H1 (cell line): ENCODE measurements around the gene ARCN1. TPM values are rescaled to one million over a fixed set of nuclear protein-coding genes. Genes with fewer than 3 reads are reported as not detected.

ENCODE experiments used
- CTCF ChIA-PET: fragments of 300-600 bp; sonication (Branson Sonifier 250); formaldehyde crosslinking; loops from one replicate; lab custom pipeline; 2021; ENCODE audit not compliant: partially characterized antibody; lab: Charles Lee
- POLR2A ChIA-PET: fragments of 300-600 bp; sonication (Branson Sonifier 250); formaldehyde crosslinking; loops from one replicate; lab custom pipeline; 2021; ENCODE audit warnings: inconsistent platforms; ENCODE audit not compliant: partially characterized antibody; lab: Charles Lee
- DNase-seq, 2 experiments: peaks; one replicate each; pipeline versions ENCODE4 v3.0.0 to v3.0.0-alpha.2; 2010 to 2022; ENCODE audit warnings: low spot score in 2 of 2, low read depth in 1 of 2, mixed read lengths in 1 of 2
- FAIRE-seq: peaks from 2 replicates; lab custom pipeline; 2011; peaks lifted over from hg19 to GRCh38; lab: Jason Lieb, UNC
- H2AFZ ChIP-seq: 2 replicates; pipeline ENCODE4 v1.8.1; 2012; ENCODE audit warnings: low read length, inconsistent platforms
- H2AK5ac ChIP-seq: 2 replicates; pipeline ENCODE4 v1.6.1; 2013; ENCODE audit warnings: low read depth, low read length
- H2BK120ac ChIP-seq: replicated peaks from 2 replicates; pipeline ENCODE3; 2013; ENCODE audit warnings: low read depth, low read length, inconsistent platforms
- H2BK12ac ChIP-seq: 2 replicates; pipeline ENCODE4 v1.6.1; 2013; ENCODE audit warnings: low read depth, low read length
- H2BK15ac ChIP-seq: 2 replicates; pipeline ENCODE4 v1.6.1; 2013; ENCODE audit warnings: low read length
- H2BK20ac ChIP-seq: 2 replicates; pipeline ENCODE4 v1.6.1; 2013; ENCODE audit warnings: low read length
- H2BK5ac ChIP-seq: 2 replicates; pipeline ENCODE4 v1.6.1; 2013; ENCODE audit warnings: low read depth, low read length
- H3K14ac ChIP-seq: 2 replicates; pipeline ENCODE4 v1.6.1; 2013; ENCODE audit warnings: inconsistent platforms; ENCODE audit not compliant: insufficient read length
- H3K18ac ChIP-seq: 2 replicates; pipeline ENCODE4 v1.6.1; 2013; ENCODE audit warnings: low read length; ENCODE audit errors: extremely low read depth
- H3K23ac ChIP-seq: 2 replicates; pipeline ENCODE4 v1.6.1; 2013; ENCODE audit warnings: inconsistent platforms; ENCODE audit not compliant: insufficient read length
- H3K23me2 ChIP-seq: 2 replicates; pipeline ENCODE4 v1.6.1; 2013; ENCODE audit warnings: low read depth, low read length
- H3K27ac ChIP-seq: 2 replicates; pipeline ENCODE4 v1.6.1; 2011; ENCODE audit warnings: low read depth, low read length, inconsistent platforms
- H3K27me3 ChIP-seq, 4 experiments: replicated peaks in 1 of 4; 1 replicate in 1 of 4; 2 replicates in 3 of 4; pipeline versions ENCODE4 v1.6.1 to v1.8.1; 2011 to 2013; ENCODE audit warnings: low read length in 3 of 4, mild to moderate bottlenecking in 3 of 4, inconsistent platforms in 2 of 4, mixed read lengths in 2 of 4, moderate library complexity in 1 of 4; ENCODE audit not compliant: control insufficient read depth in 3 of 4, insufficient read depth in 3 of 4; ENCODE audit errors: extremely low read depth in 1 of 4
- H3K36me3 ChIP-seq, 4 experiments: 2 replicates each; pipeline versions ENCODE4 v1.6.1 to v1.8.1; 2011 to 2013; ENCODE audit warnings: mild to moderate bottlenecking in 4 of 4, low read length in 3 of 4, moderate library complexity in 2 of 4, control low read depth in 1 of 4, inconsistent platforms in 1 of 4; ENCODE audit not compliant: insufficient read depth in 4 of 4, control insufficient read depth in 2 of 4
- H3K4ac ChIP-seq: replicated peaks from 2 replicates; pipeline ENCODE3; 2013; ENCODE audit warnings: low read length, low read depth, mixed read lengths, inconsistent platforms; ENCODE audit not compliant: insufficient read length
- H3K4me1 ChIP-seq, 4 experiments: replicated peaks in 1 of 4; 1 replicate in 1 of 4; 2 replicates in 3 of 4; pipeline versions ENCODE4 v1.6.1 to v1.8.1; 2011 to 2013; ENCODE audit warnings: low read length in 3 of 4, inconsistent platforms in 2 of 4, mixed read lengths in 1 of 4; ENCODE audit not compliant: insufficient read depth in 4 of 4, control insufficient read depth in 3 of 4
- H3K4me2 ChIP-seq, 2 experiments: 2 replicates each; pipeline versions ENCODE4 v1.6.1 to v1.8.1; 2011 to 2013; ENCODE audit warnings: low read depth in 2 of 2, low read length in 2 of 2, control low read depth in 1 of 2, inconsistent platforms in 1 of 2, mild to moderate bottlenecking in 1 of 2; ENCODE audit not compliant: insufficient read depth in 1 of 2
- H3K4me3 ChIP-seq, 4 experiments: fragments of 200-600, 300-600 bp in 1 of 4; sonication (generic), shearing (Covaris generic), sonication (Bioruptor Twin) in 1 of 4; 2 replicates each; pipeline versions ENCODE4 v1.5.1 to v1.8.1; 2011 to 2016; ENCODE audit warnings: low read length in 4 of 4, low read depth in 3 of 4, control low read depth in 2 of 4, inconsistent platforms in 2 of 4, mild to moderate bottlenecking in 2 of 4, mixed read lengths in 1 of 4, moderate library complexity in 1 of 4; ENCODE audit not compliant: insufficient read depth in 2 of 4; ENCODE audit errors: extremely low read depth in 1 of 4
- H3K56ac ChIP-seq: replicated peaks from 2 replicates; pipeline ENCODE3; 2013; ENCODE audit warnings: low read depth, mild to moderate bottlenecking, mixed read lengths, low read length, inconsistent platforms; ENCODE audit not compliant: insufficient read length
- H3K79me1 ChIP-seq: 2 replicates; pipeline ENCODE4 v1.6.1; 2013; ENCODE audit warnings: low read depth, low read length, control low read depth
- H3K79me2 ChIP-seq, 2 experiments: 2 replicates each; pipeline versions ENCODE4 v1.6.1 to v1.8.1; 2012 to 2013; ENCODE audit warnings: low read length in 2 of 2, mild to moderate bottlenecking in 2 of 2, inconsistent platforms in 1 of 2; ENCODE audit not compliant: insufficient read depth in 2 of 2, control insufficient read depth in 1 of 2
- H3K9ac ChIP-seq, 4 experiments: replicated peaks in 1 of 4; 1 replicate in 1 of 4; 2 replicates in 3 of 4; pipeline versions ENCODE4 v1.6.1 to v1.8.1; 2011 to 2013; ENCODE audit warnings: low read depth in 3 of 4, low read length in 3 of 4, control low read depth in 2 of 4, mild to moderate bottlenecking in 2 of 4, moderate library complexity in 2 of 4, inconsistent platforms in 1 of 4; ENCODE audit errors: extremely low read depth in 1 of 4
- H3K9me3 ChIP-seq, 2 experiments: 2 replicates each; pipeline versions ENCODE4 v1.6.1 to v1.8.1; 2012 to 2013; ENCODE audit warnings: mild to moderate bottlenecking in 2 of 2, moderate library complexity in 2 of 2, control low read depth in 1 of 2, inconsistent platforms in 1 of 2, low read depth in 1 of 2, low read length in 1 of 2, mixed read lengths in 1 of 2; ENCODE audit not compliant: insufficient read depth in 2 of 2
- H4K20me1 ChIP-seq, 2 experiments: replicated peaks in 1 of 2; 2 replicates each; pipeline versions ENCODE3 to v1.8.1; 2011 to 2013; ENCODE audit warnings: inconsistent platforms in 2 of 2, low read length in 2 of 2, mild to moderate bottlenecking in 1 of 2; ENCODE audit not compliant: insufficient read depth in 2 of 2, control insufficient read depth in 1 of 2
- H4K5ac ChIP-seq: 2 replicates; pipeline ENCODE4 v1.6.1; 2013; ENCODE audit warnings: low read length, low read depth, mixed read lengths, inconsistent platforms; ENCODE audit not compliant: insufficient read length
- H4K8ac ChIP-seq: 2 replicates; pipeline ENCODE4 v1.8.0; 2013; ENCODE audit warnings: mild to moderate bottlenecking, moderate library complexity, low read length, inconsistent platforms; ENCODE audit not compliant: insufficient read depth; ENCODE audit errors: extremely low read depth
- H4K91ac ChIP-seq: replicated peaks from 2 replicates; pipeline ENCODE3; 2013; ENCODE audit warnings: low read length, mixed read lengths, inconsistent platforms; ENCODE audit not compliant: insufficient read length
- BCL11A ChIP-seq, 2 experiments: IDR thresholded peaks; one replicate each; pipeline ENCODE4 v1.6.1; 2011; ENCODE audit warnings: low read depth in 2 of 2, low read length in 2 of 2, mild to moderate bottlenecking in 2 of 2
- GABPA ChIP-seq: IDR thresholded peaks from 2 replicates; pipeline ENCODE4 v1.6.1; 2011; ENCODE audit warnings: mild to moderate bottlenecking, low read length, moderate library complexity, borderline replicate concordance; ENCODE audit not compliant: insufficient read depth
- HDAC2 ChIP-seq, 2 experiments: fragments of 300-600 bp in 1 of 2; sonication (generic) in 1 of 2; IDR thresholded peaks; 2 replicates each; pipeline ENCODE4 v1.6.1; 2011 to 2012; ENCODE audit warnings: low read depth in 2 of 2, low read length in 2 of 2, mild to moderate bottlenecking in 2 of 2, moderate library complexity in 2 of 2, borderline replicate concordance in 1 of 2, inconsistent platforms in 1 of 2
- JUN ChIP-seq: IDR thresholded peaks from 2 replicates; pipeline ENCODE4 v1.6.1; 2011; ENCODE audit warnings: low read depth, mild to moderate bottlenecking, improper control_type of control experiment, low read length
- POLR2AphosphoS5 ChIP-seq: IDR thresholded peaks from 2 replicates; pipeline ENCODE4 v1.6.1; 2011; ENCODE audit warnings: low read depth, low read length
- SP1 ChIP-seq: IDR thresholded peaks from 2 replicates; pipeline ENCODE4 v1.6.1; 2011; ENCODE audit warnings: low read depth, low read length
- ZNF274 ChIP-seq: IDR thresholded peaks from 2 replicates; pipeline ENCODE4 v1.7.0; 2012; ENCODE audit warnings: low read length, borderline replicate concordance; ENCODE audit errors: extremely low read depth
- WGBS, 2 experiments: shearing (Covaris generic) in 1 of 2; methylation state at CpG; one replicate each; pipeline versions ENCODE4 v1.1.6 to v1.1.7; 2013 to 2015; ENCODE audit warnings: low lambda C conversion rate in 2 of 2, mixed read lengths in 2 of 2, inconsistent platforms in 1 of 2, low coverage in 1 of 2, missing lambda C conversion rate in 1 of 2; ENCODE audit not compliant: insufficient replicate concordance in 2 of 2, insufficient coverage in 1 of 2, insufficient read length in 1 of 2; ENCODE audit errors: extremely low coverage in 1 of 2, missing lambda C conversion rate in 1 of 2; 5-methylcytosine and 5-hydroxymethylcytosine counted together
- polyA plus RNA-seq, 7 experiments: library from polyadenylated mRNA; depleted of rRNA in 3 of 7; stranded (reverse) in 5 of 7; unstranded in 2 of 7; fragments of >200 nt in 5 of 7; fragments of 200-250 nt in 2 of 7; gene quantifications; 1 replicate in 5 of 7; 2 replicates in 1 of 7; 4 replicates in 1 of 7; pipeline versions ENCODE4 v1.2.1 to v1.2.3, GENCODE V29; 2011 to 2013; ENCODE audit warnings: missing spikeins in 2 of 7, mixed read lengths in 2 of 7
- total RNA-seq: library from RNA; stranded (reverse); fragmentation: NEBNext Ultra II Directional; extraction: Animal tissue kit (Norgen Biotek cat#: 25700); gene quantifications from 2 replicates; pipeline ENCODE4 v1.2.1, GENCODE V29; 2021

The ARCN1 gene
- total and polyA plus RNA-seq, 2 of the 8 experiments (the other 6 are each of a cell fraction or from before 2014, with no cell fraction given), result 132 to 146 TPM

- CTCF ChIA-PET, result interaction anchor here (0.6 to 1.4 kb wide), 4 partner anchors 8 to 1313 kb away, joined by 3 to 4 read pairs (median 3); no protein-coding TSS in a partner anchor
- POLR2A ChIA-PET, result interaction anchor here (1.2 to 2.1 kb wide), 4 partner anchors 10 to 114 kb away, joined by 3 to 7 read pairs (median 4); partner anchors contain the start of gene ARCN1
- Histone ChIP-seq H3K27me3 (no peaks in the 10 kb centered on the region; a peak in 2 of 7 replicates), H2BK120ac (no peak overlapping the region), H4K5ac (no peak overlapping the region), H2BK5ac (no peak overlapping the region), H3K79me1 (peaks cover 5% of the 10 kb centered on the region; the same call in 1 of the 2 replicates), H4K91ac (no peak overlapping the region), H3K4ac (no peak overlapping the region), H3K9me3 (no peaks in the 10 kb centered on the region), H3K4me2 (peak overlapping the region; percentile 72 to 97; a peak in 3 of 4 replicates), H3K27ac (no peak overlapping the region), H3K18ac (no peak overlapping the region), H3K9ac (no peak overlapping the region), H3K79me2 (no peaks in the 10 kb centered on the region), H2BK12ac (no peak overlapping the region), H2AFZ (no peak overlapping the region), H3K23ac (no peak overlapping the region), H2AK5ac (no peak overlapping the region), H4K20me1 (no peaks in the 10 kb centered on the region), H2BK20ac (no peak overlapping the region), H3K23me2 (peaks cover 8% of the 10 kb centered on the region), H3K14ac (no peak overlapping the region), H3K4me1 (peaks cover 0 to 14% (median 8%) of the 10 kb centered on the region in 4 experiments; a peak in 5 of 7 replicates), H3K36me3 (peaks cover 0 to 6% (median 1%) of the 10 kb centered on the region in 4 experiments; a peak in 2 of 8 replicates), H2BK15ac (no peak overlapping the region), H3K4me3 (peak overlapping the region; percentile 83 to 95 (median 94); a peak in 7 of 8 replicates), H3K56ac (no peak overlapping the region), H4K8ac (no peak overlapping the region)
- WGBS, 2 experiments, result 81% methylated on average over 5 of the region's 5 CpGs; no CpG with 5 or more reads in 1 of the 2 experiments
- no peak for TF ChIP-seq SP1
- TF ChIP-seq GABPA, result no peak
- 0 out of 2 replicates have a peak, but pooled peaks have one; percentile 38 for TF ChIP-seq POLR2AphosphoS5
- no peak for TF ChIP-seq ZNF274
- TF ChIP-seq HDAC2 (IDR thresholded peaks at IDR 0.05; ENCODE audit: borderline replicate concordance in 1 of 2, low read depth in 2 of 2, low read length in 2 of 2), result no peak
- TF ChIP-seq JUN, result no peak
- no peak for TF ChIP-seq BCL11A (IDR thresholded peaks at IDR 0.05; ENCODE audit: low read depth in 2 of 2, low read length in 2 of 2)
- FAIRE-seq (no peak), DNase-seq (peak in 1 of 2 experiments; percentile 51)
Observed at GRCh38 chr11:118529584-118530175, 42.5 kb upstream of the ARCN1 start.
